LHCN-M2 (cell line): ENCODE data around the gene ZMIZ1. TPM values are rescaled to one million over a fixed set of nuclear protein-coding genes. Genes with fewer than 3 reads are reported as not detected.

Source experiments
- DNase-seq: peaks from one replicate; pipeline ENCODE4 v3.0.0-alpha.2; 2012; ENCODE audit warnings: low read depth
- total RNA-seq: library from RNA; depleted of rRNA; stranded (reverse); fragments of >200 nt; gene quantifications from 2 replicates; pipeline ENCODE4 v1.2.3, GENCODE V29; 2014

ZMIZ1 gene
- total RNA-seq, 1 experiment from 2014 or later: 12.5 TPM

- peak; percentile 56 for DNase-seq
These were observed 67.7 kb downstream of the ZMIZ1 start for GRCh38 chr10:79136236-79137005.

- no peak for DNase-seq
These were observed 68.6 kb downstream of the ZMIZ1 start for GRCh38 chr10:79137300-79137756.

- peak; percentile 83 for DNase-seq
These were observed 69.1 kb downstream of the ZMIZ1 start for GRCh38 chr10:79137826-79138225.

GRCh38 chr10:79138449-79139123, 69.8 kb downstream of the ZMIZ1 start:
- no peak for DNase-seq

GRCh38 chr10:79139124-79139835, 70.5 kb downstream of the ZMIZ1 start:
- DNase-seq: peak; percentile 89

- DNase-seq: no peak
These were observed 71.5 kb downstream of the ZMIZ1 start for GRCh38 chr10:79140085-79140793.

GRCh38 chr10:79140855-79141254, 72.1 kb downstream of the ZMIZ1 start:
- no peak for DNase-seq

GRCh38 chr10:79142064-79142491, 73.3 kb downstream of the ZMIZ1 start:
- DNase-seq: no peak

GRCh38 chr10:79142522-79143309, 74.0 kb downstream of the ZMIZ1 start:
- no peak for DNase-seq

GRCh38 chr10:79143879-79144278, 75.1 kb downstream of the ZMIZ1 start:
- no peak for DNase-seq

- DNase-seq: no peak
These were observed 75.8 kb downstream of the ZMIZ1 start for GRCh38 chr10:79144351-79145173.

- no peak for DNase-seq
These were observed 76.4 kb downstream of the ZMIZ1 start for GRCh38 chr10:79145174-79145483.

- DNase-seq: no peak
These were observed 77.0 kb downstream of the ZMIZ1 start for GRCh38 chr10:79145517-79146470.

- DNase-seq: no peak
These were observed 77.9 kb downstream of the ZMIZ1 start for GRCh38 chr10:79146611-79147130.

GRCh38 chr10:79147306-79147705, 78.5 kb downstream of the ZMIZ1 start:
- DNase-seq: no peak

GRCh38 chr10:79147796-79148451, 79.2 kb downstream of the ZMIZ1 start:
- DNase-seq: no peak

GRCh38 chr10:79148452-79149344, 79.9 kb downstream of the ZMIZ1 start:
- DNase-seq: no peak
